HCT116 (cell line): ENCODE data around the gene ZBTB5. TPM values are rescaled to one million over a fixed set of nuclear protein-coding genes. Genes with fewer than 3 reads are reported as not detected.

ENCODE experiments used
- ATAC-seq: fragments of 200-7000 bp; cut with Tn5 transposase; 2 replicates; pipeline ENCODE4 v1.9.1; 2020; ENCODE audit warnings: mild to moderate bottlenecking, moderate library complexity
- BruUV-seq: library from RNA; stranded (reverse); fragments of 400-500 nt; replicated peaks from 2 replicates; lab custom pipeline; 2021; lab: Mats Ljungman, UMichigan
- CTCF ChIA-PET: fragments of 300-600 bp; sonication (Branson Sonifier 250); formaldehyde crosslinking; loops from one replicate; lab custom pipeline; 2021; ENCODE audit warnings: antibody characterized with exemption; lab: Charles Lee
- POLR2A ChIA-PET: fragments of 300-600, 350-600 bp; sonication (Branson Sonifier 250); formaldehyde crosslinking; loops from one replicate; lab custom pipeline; 2021; ENCODE audit warnings: antibody characterized with exemption; lab: Charles Lee
- RAD21 ChIA-PET, 2 experiments: fragments of 300-600 bp; sonication (Branson Sonifier 250); formaldehyde crosslinking; loops; one replicate each; lab custom pipeline; 2023; ENCODE audit warnings: low total read pairs in 2 of 2; ENCODE audit not compliant: uncharacterized antibody in 2 of 2, unreplicated experiment in 2 of 2, low non-redundant PET in 1 of 2; lab: Charles Lee
- DNase-seq: peaks from one replicate; pipeline ENCODE4 v3.0.0-alpha.2; 2010; ENCODE audit warnings: low read depth, low spot score
- H2AFZ ChIP-seq: fragments of 200-600 bp; shearing (Covaris generic), sonication (generic); 2 replicates; pipeline ENCODE4 v1.6.1; 2017; ENCODE audit warnings: low read depth, mixed run types, mixed read lengths, antibody characterized with exemption, low read length; ENCODE audit not compliant: poor library complexity, severe bottlenecking
- H3K27ac ChIP-seq: 2 replicates; pipeline ENCODE4 v1.5.1; 2012; ENCODE audit warnings: low read depth, low read length
- H3K27me3 ChIP-seq: fragments of 200-600 bp; sonication (generic); 2 replicates; pipeline ENCODE4 v1.6.1; 2016; ENCODE audit warnings: mixed run types, low read length, mixed read lengths; ENCODE audit not compliant: insufficient read depth
- H3K36me3 ChIP-seq, 2 experiments: fragments of 200-500 bp in 1 of 2; fragments of 200-600 bp in 1 of 2; sonication (Bioruptor generic) in 1 of 2; sonication (generic) in 1 of 2; 2 replicates each; pipeline versions ENCODE4 v1.5.1 to v1.6.1; 2014 to 2016; ENCODE audit warnings: low read length in 2 of 2, inconsistent platforms in 1 of 2, mixed read lengths in 1 of 2, mixed run types in 1 of 2; ENCODE audit not compliant: insufficient read depth in 2 of 2, control insufficient read depth in 1 of 2
- H3K4me1 ChIP-seq, 2 experiments: fragments of 200-600 bp in 1 of 2; sonication (generic) in 1 of 2; 2 replicates each; pipeline versions ENCODE4 v1.5.1 to v1.6.1; 2012 to 2017; ENCODE audit warnings: low read length in 2 of 2, inconsistent platforms in 1 of 2, mild to moderate bottlenecking in 1 of 2, mixed read lengths in 1 of 2, mixed run types in 1 of 2, moderate library complexity in 1 of 2; ENCODE audit not compliant: insufficient read depth in 2 of 2, control insufficient read depth in 1 of 2
- H3K4me2 ChIP-seq: fragments of 200-600 bp; sonication (generic); 2 replicates; pipeline ENCODE4 v1.6.1; 2017; ENCODE audit warnings: mixed run types, low read length, mixed read lengths
- H3K4me3 ChIP-seq, 2 experiments: fragments of 200-600 bp in 1 of 2; sonication (generic) in 1 of 2; replicated peaks in 1 of 2; 2 replicates each; pipeline ENCODE4 v1.5.1; 2011 to 2016; ENCODE audit warnings: low read length in 2 of 2, control low read depth in 1 of 2, low read depth in 1 of 2, mild to moderate bottlenecking in 1 of 2, mixed read lengths in 1 of 2, mixed run types in 1 of 2
- H3K79me2 ChIP-seq: fragments of 200-600 bp; sonication (generic); 2 replicates; pipeline ENCODE4 v1.6.1; 2017; ENCODE audit warnings: mild to moderate bottlenecking, mixed run types, low read length, moderate library complexity, mixed read lengths; ENCODE audit not compliant: insufficient read depth
- H3K9ac ChIP-seq: fragments of 200-600 bp; sonication (generic); 2 replicates; pipeline ENCODE4 v1.6.1; 2016; ENCODE audit warnings: low read length, mixed read lengths
- H3K9me2 ChIP-seq: fragments of 200-600 bp; sonication (generic), shearing (Covaris generic); 2 replicates; pipeline ENCODE4 v1.6.1; 2017; ENCODE audit warnings: mixed run types, mild to moderate bottlenecking, moderate library complexity; ENCODE audit not compliant: insufficient read depth
- H3K9me3 ChIP-seq, 2 experiments: fragments of 200-500 bp in 1 of 2; fragments of 200-600 bp in 1 of 2; sonication (Bioruptor generic) in 1 of 2; sonication (generic) in 1 of 2; 2 replicates each; pipeline ENCODE4 v1.6.1; 2014 to 2017; ENCODE audit warnings: low read length in 2 of 2, mixed read lengths in 2 of 2, inconsistent platforms in 1 of 2, low read depth in 1 of 2, mild to moderate bottlenecking in 1 of 2, mixed run types in 1 of 2, moderate library complexity in 1 of 2; ENCODE audit not compliant: control insufficient read depth in 1 of 2, insufficient read depth in 1 of 2
- H4K20me1 ChIP-seq: fragments of 200-600 bp; sonication (generic), shearing (Covaris generic); 2 replicates; pipeline ENCODE4 v1.6.1; 2017; ENCODE audit warnings: mixed run types, mild to moderate bottlenecking, moderate library complexity; ENCODE audit not compliant: insufficient read depth
- ATF3 ChIP-seq: IDR thresholded peaks from 2 replicates; pipeline ENCODE4 v1.6.1; 2012
- CBX3 ChIP-seq: IDR thresholded peaks from 2 replicates; pipeline ENCODE4 v1.6.1; 2012; ENCODE audit warnings: low read depth
- CEBPB ChIP-seq: IDR thresholded peaks from 2 replicates; pipeline ENCODE4 v1.6.1; 2012; ENCODE audit warnings: low read depth
- CTCF ChIP-seq, 3 experiments: fragments of 200-600 bp in 1 of 3; sonication (generic) in 1 of 3; IDR thresholded peaks in 2 of 3; conservative IDR thresholded peaks in 1 of 3; 2 replicates each; pipeline ENCODE4 v1.5.1; 2012 to 2017; ENCODE audit warnings: low read depth in 2 of 3, low read length in 2 of 3, antibody characterized with exemption in 1 of 3, borderline replicate concordance in 1 of 3, control low read depth in 1 of 3, mild to moderate bottlenecking in 1 of 3, mixed read lengths in 1 of 3, mixed run types in 1 of 3, moderate library complexity in 1 of 3; ENCODE audit not compliant: insufficient read depth in 1 of 3
- EGR1 ChIP-seq: IDR thresholded peaks from 2 replicates; pipeline ENCODE4 v1.6.1; 2012; ENCODE audit warnings: low read depth
- ELF1 ChIP-seq: IDR thresholded peaks from 2 replicates; pipeline ENCODE4 v1.6.1; 2012; ENCODE audit warnings: low read depth, borderline replicate concordance
- EZH2 ChIP-seq: fragments of 200-600 bp; sonication (generic); IDR thresholded peaks from 2 replicates; pipeline ENCODE4 v1.6.1; 2017; ENCODE audit warnings: antibody characterized with exemption, mixed run types
- EZH2phosphoT487 ChIP-seq: fragments of 200-600 bp; IDR thresholded peaks from 2 replicates; pipeline ENCODE4 v1.6.1; 2018; ENCODE audit warnings: antibody characterized with exemption, borderline replicate concordance
- JUND ChIP-seq: IDR thresholded peaks from 2 replicates; pipeline ENCODE4 v1.6.1; 2012
- MAX ChIP-seq: IDR thresholded peaks from 2 replicates; pipeline ENCODE4 v1.6.1; 2012
- POLR2A ChIP-seq: IDR thresholded peaks from 2 replicates; pipeline ENCODE4 v1.7.0; 2011; ENCODE audit warnings: borderline replicate concordance; ENCODE audit not compliant: insufficient read depth, insufficient read length; ENCODE audit errors: extremely low read depth
- POLR2AphosphoS5 ChIP-seq: IDR thresholded peaks from 2 replicates; pipeline ENCODE4 v1.6.1; 2011; ENCODE audit warnings: mild to moderate bottlenecking, low read depth, low read length, moderate library complexity
- RAD21 ChIP-seq: IDR thresholded peaks from 2 replicates; pipeline ENCODE4 v1.6.1; 2012; ENCODE audit warnings: low read depth, mild to moderate bottlenecking
- REST ChIP-seq: IDR thresholded peaks from 2 replicates; pipeline ENCODE4 v1.6.1; 2012; ENCODE audit warnings: low read depth
- SIN3A ChIP-seq: IDR thresholded peaks from 2 replicates; pipeline ENCODE4 v1.6.1; 2012; ENCODE audit warnings: low read depth
- SP1 ChIP-seq: IDR thresholded peaks from 2 replicates; pipeline ENCODE4 v1.6.1; 2012; ENCODE audit warnings: low read depth
- YY1 ChIP-seq: IDR thresholded peaks from 2 replicates; pipeline ENCODE4 v1.6.1; 2011; ENCODE audit warnings: low read length, low read depth, moderate library complexity, mild to moderate bottlenecking; ENCODE audit not compliant: insufficient replicate concordance; ENCODE audit errors: extremely low read depth
- ZBTB33 ChIP-seq: IDR thresholded peaks from 2 replicates; pipeline ENCODE4 v1.6.1; 2011; ENCODE audit warnings: mild to moderate bottlenecking, low read length, moderate library complexity; ENCODE audit not compliant: insufficient replicate concordance; ENCODE audit errors: extremely low read depth
- ZFX ChIP-seq: fragments of 450-650 bp; IDR thresholded peaks from 2 replicates; pipeline ENCODE4 v1.6.1; 2017
- ZNF274 ChIP-seq: fragments of 200-500 bp; sonication (Bioruptor generic); IDR thresholded peaks from 2 replicates; pipeline ENCODE4 v1.6.1; 2014; ENCODE audit warnings: mild to moderate bottlenecking, low read depth, low read length, inconsistent platforms
- intact Hi-C: fragments of 100-400 bp; cut with micrococcal nuclease; formaldehyde crosslinking; loops from 2 replicates; pipeline ENCODE4 v1.10.0; 2022
- total RNA-seq: library from RNA; stranded (reverse); gene quantifications from one replicate; pipeline ENCODE4 v1.2.1, GENCODE V29; 2021; ENCODE audit not compliant: unreplicated experiment

The ZBTB5 gene
- total RNA-seq, 1 experiment from 2014 or later = 22.3 TPM

- H3K9ac ChIP-seq = no peak overlapping the region
- no peak overlapping the region for H3K4me3 ChIP-seq
- peaks cover 0 to 21% of the 10 kb centered on the region in 2 experiments; a peak in 3 of 4 replicates for H3K4me1 ChIP-seq
- intact Hi-C loops = no loop called here
- no peak for DNase-seq
- BruUV-seq = no TSS peak
- H3K36me3 ChIP-seq = no peaks in the 10 kb centered on the region
- no peaks in the 10 kb centered on the region for H3K9me2 ChIP-seq
- no peaks in the 10 kb centered on the region for H3K79me2 ChIP-seq
- H2AFZ ChIP-seq = no peak overlapping the region
- H3K4me2 ChIP-seq = no peak overlapping the region
- ChIA-PET POLR2A (no interaction called here), CTCF (interaction anchor here (0.7 kb wide), 1 partner anchor 414 kb away, joined by 5 read pairs; no protein-coding TSS in a partner anchor), RAD21 (no interaction called here)
- H3K27me3 ChIP-seq = no peaks in the 10 kb centered on the region
- H3K27ac ChIP-seq = no peak overlapping the region
- TF ChIP-seq ELF1 (no peak), YY1 (no peak), JUND (no peak), EGR1 (no peak), SIN3A (no peak), CTCF (IDR thresholded peaks at IDR 0.05 in 2 of 3, conservative IDR thresholded peaks at IDR 0.05 in 1 of 3; ENCODE audit: borderline replicate concordance in 1 of 3, insufficient read depth in 1 of 3, low read depth in 2 of 3, low read length in 2 of 3) (no peak), REST (no peak), ZFX (no peak), ZBTB33 (no peak), RAD21 (no peak), SP1 (no peak), ATF3 (no peak), EZH2phosphoT487 (no peak), ZNF274 (no peak), POLR2AphosphoS5 (no peak), MAX (no peak), CEBPB (no peak), CBX3 (no peak), POLR2A (no peak), EZH2 (no peak)
- ATAC-seq = peak; percentile 51
- H4K20me1 ChIP-seq = no peaks in the 10 kb centered on the region
- H3K9me3 ChIP-seq = no peaks in the 10 kb centered on the region
Observed at GRCh38 chr9:37408933-37409710, 56.1 kb downstream of the ZBTB5 start.
